NCI-H187 (cell line): ENCODE data around the gene ELP4.
"Not testable (repeated sequence)": the region's sequence is repeated elsewhere in the genome, so short reads cannot be mapped to it uniquely, and the experiment has no call there.

Experiments used
- DNase-seq, 2 experiments: peaks; one replicate each; lab custom pipeline; 2025; lab: John Stamatoyannopoulos, UW

ELP4 gene

GRCh38 chr11:31645747-31646146, 136.2 kb downstream of the ELP4 start:
- DNase-seq, result no peak

DNA sequence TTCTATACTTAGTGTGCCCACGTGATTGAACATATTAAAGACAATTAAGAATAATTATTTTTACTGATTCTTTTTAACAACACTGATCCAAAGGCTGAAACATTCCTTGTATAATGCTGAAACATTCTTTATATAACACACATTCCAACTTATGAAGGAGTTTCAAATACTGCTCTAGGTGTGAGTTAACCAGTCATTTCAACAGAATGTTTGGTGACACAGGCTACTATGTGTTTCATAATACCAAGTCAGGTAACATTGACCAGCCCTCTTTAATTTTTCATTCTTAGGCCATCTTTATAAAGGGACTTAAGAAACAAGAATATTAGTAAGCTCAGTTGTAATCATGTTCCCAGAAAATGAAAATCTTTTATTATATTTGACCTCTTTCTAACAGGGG, 136.6 kb downstream of the ELP4 start:
- no peak for DNase-seq

DNA sequence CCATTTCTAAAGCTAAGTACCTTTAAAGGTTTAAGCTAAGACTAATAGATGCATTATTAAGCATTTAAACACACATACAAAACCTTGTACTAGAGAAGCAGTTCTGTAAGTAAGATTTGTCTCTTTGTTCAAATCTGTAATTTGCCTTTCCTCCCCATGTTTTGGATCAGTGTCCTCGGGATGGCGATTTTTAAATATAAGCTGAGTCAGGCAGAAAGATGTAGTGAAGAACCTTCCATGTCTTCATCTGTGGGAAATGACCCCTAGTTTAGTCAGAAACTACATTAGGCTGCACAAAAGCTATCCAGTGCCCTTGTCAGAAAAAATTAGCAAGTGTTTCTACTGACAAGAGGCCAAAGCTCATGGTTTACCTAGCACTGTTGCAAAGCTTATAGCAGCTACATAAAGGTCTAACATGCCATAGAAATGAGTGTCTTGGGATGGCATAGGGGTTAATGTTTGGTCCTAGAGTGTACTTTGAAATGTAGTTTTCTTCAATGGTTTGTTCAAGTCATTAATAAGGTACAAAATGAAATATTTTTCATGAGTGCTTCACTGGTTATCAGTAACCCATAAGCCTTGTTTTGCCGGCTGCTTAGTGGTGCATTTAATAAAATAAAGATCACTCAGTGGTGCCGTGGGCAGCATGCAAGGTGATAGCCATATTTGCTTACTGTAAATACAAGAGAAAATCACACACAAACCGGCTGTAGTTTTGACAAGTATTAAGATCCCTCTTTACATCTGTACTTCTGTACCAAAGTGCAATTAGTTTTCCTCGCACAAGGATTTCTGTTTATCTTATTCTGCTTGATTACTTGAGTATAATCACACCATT, 139.8 kb downstream of the ELP4 start:
- no peak for DNase-seq

DNA sequence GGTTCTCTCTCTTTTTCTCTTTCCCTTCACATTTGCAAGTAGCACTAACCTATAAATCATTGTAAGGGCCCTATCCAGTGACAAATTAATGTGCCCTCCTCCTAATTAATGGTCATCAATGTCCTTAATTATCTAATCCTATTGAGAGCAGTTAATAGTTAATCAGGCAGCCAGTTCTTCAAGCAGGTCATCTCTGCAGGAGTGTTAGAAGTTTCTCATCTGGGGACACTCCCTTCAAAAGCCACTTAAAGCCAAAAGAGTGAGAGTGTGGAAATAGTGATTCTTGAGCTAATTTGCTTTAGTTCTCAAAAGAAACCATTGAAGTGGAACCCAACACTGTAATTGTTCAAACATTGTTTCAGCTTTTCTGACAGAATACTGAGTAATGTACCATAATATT, 141.6 kb downstream of the ELP4 start:
- DNase-seq, result no peak

- no peak for DNase-seq
Observed at GRCh38 chr11:31651822-31652221, 142.3 kb downstream of the ELP4 start.

- DNase-seq, result no peak
Observed at GRCh38 chr11:31652528-31652927, 143.0 kb downstream of the ELP4 start.

- DNase-seq, result no peak
Observed at GRCh38 chr11:31655483-31655882, 145.9 kb downstream of the ELP4 start.

GRCh38 chr11:31656051-31656450, 146.5 kb downstream of the ELP4 start:
- no peak for DNase-seq

- DNase-seq, result no peak
Observed at GRCh38 chr11:31657091-31657490, 147.5 kb downstream of the ELP4 start.

DNA sequence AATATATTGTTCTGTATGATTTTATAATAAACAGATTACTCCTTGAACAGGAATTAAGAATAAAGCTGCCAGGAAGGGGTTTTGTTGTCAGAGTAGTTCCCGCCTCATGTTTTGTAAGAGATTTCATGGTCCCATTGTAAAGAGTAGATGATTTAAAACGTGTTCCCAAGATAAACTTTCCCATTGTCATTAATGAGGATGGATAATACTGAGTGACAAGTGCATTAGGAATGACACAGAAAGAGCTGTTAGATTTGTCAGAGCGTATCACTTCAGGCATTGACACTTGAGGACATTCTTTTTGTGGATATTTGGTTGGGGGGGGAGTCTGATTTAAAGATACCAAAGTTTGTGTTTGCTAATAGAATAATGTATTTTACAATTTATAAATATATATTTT, 154.6 kb downstream of the ELP4 start:
- no peak for DNase-seq

GRCh38 chr11:31664954-31665353, 155.4 kb downstream of the ELP4 start:
- DNase-seq, result no peak

DNA sequence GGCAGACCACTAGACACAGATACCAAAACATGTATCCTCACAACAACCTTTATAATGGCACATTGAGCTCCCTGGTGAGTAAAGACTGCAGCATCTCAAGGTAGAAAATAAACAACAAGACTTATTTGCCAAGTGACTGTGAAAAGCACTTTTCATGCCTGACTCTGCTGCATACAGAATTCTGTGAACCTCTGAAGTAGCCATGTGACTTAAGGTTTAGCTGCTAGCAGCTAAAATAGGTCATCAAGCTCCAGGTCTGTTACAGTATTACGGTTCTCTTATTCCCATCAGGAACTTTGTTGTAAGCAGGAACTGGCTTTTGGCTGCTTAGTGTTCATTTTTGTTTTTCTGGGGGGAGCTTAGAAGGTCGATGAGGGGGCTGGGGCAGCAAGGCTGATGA, 162.1 kb downstream of the ELP4 start:
- DNase-seq, result no peak

DNA sequence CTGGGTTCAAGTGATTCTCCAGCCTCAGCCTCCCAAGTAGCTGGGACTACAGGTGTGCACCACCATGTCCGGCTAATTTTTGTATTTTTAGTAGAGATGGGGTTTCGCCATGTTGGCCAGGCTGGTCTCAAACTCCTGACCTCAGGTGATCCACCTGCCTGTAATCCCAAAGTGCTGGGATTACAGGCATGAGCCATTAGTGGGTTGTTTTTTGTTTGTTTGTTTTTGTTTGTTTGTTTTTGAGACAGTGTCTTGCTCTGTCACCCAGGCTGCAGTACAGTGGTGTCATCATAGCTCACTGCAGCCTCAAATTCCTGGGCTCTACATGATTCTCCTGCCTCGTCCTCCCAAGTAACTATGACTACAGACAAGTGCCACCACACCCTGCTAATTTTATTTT, 163.5 kb downstream of the ELP4 start:
- DNase-seq, result not testable (repeated sequence)

- DNase-seq, result no peak
Observed at GRCh38 chr11:31676280-31676982, 166.9 kb downstream of the ELP4 start.

DNA sequence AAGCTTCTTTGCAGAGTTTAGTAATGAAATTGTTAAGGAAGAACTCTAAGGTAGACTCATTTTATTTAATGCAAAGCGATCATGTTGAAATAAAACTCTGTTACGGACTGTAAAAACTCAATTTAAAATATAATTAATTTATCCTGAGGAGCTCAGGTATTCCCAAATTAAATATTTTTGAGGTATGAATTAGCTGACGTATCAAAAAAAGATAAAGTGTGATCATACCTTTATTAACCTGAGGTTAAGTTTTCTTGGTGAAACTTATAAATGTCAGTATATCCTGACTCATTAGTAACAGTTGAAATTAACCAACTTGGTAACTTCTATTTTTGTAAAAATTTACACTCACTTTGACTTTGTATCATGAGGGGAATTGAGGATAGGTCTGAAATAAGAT, 171.2 kb downstream of the ELP4 start:
- DNase-seq, result no peak

DNA sequence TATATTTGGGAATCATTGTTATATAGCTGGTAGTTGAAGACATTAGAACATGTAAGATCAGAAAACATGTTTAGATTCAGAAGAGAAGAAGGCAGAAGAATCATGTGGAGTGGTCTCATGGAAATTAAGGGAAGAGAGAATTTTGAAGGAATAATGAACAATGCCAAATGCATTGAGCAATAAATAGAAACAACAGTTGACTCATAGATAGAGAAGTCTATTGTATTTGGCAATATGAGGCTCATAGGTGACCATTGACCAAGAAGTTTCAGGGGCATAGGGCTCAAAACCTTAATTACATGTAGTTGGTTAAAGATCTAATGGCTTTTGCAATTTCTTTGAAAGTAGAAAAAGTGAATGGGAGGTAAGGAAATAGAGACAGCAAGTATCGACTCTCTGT, 177.7 kb downstream of the ELP4 start:
- DNase-seq, result no peak

DNA sequence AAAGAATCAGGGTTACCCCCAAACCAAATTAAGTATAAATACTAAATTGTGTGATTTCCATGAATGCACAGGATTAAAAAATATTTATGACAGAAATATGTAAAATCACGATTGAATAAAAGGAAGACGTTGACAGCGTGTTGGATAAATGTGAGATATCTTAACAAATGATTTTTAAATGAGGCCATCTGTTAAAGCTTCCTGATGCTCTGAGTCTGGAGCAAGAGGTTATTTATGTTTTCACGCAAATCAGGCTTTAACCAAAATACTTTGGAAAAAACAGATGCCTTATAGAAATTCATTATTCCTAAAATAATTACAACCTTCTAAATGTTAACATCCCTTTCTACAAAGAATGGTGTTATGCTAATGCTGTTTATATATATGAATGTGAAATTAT, 178.3 kb downstream of the ELP4 start:
- DNase-seq, result no peak

DNA sequence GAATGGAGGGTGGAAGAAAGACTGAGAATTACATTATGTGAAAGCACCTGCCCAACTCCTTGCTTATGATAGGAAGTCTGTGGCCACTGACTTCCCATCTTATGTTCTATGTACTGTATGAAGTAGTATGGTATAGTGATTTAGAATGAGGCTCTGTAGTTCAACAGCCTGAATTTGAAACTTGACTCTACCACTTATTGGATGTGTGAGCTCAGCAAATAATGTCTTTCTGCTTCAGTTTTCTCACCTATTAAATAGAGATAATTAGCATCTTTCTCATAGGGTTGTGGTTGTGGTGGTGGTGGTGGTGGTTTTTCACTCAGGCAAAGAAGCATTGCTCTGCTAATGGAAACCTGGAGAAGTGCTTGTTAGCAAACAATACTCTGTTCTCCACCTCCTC, 180.0 kb downstream of the ELP4 start:
- no peak for DNase-seq

- DNase-seq, result no peak
Observed at GRCh38 chr11:31690041-31690440, 180.5 kb downstream of the ELP4 start.

GRCh38 chr11:31690516-31690915, 180.9 kb downstream of the ELP4 start:
- no peak for DNase-seq

DNA sequence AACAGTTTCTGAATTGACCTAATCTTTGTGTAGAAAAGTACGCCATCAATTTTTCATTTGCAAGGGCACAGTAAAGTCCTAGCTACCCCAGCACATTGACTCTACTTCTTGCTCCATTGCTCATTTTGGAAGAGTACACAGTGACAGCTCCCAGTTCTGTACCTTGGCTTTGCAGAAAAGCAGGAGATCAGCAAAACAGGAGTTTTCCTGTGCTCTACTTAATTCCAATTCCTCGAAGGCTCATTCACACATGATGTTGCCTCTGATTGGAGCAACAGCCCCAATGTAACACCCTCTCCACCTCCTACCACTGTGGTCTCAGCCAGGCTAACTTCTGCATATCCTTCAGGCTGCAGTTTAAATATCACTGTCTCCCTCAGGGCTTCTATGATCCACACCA, 182.9 kb downstream of the ELP4 start:
- DNase-seq, result no peak

- not testable (repeated sequence) for DNase-seq
Observed at GRCh38 chr11:31697049-31697448, 187.5 kb downstream of the ELP4 start.

DNA sequence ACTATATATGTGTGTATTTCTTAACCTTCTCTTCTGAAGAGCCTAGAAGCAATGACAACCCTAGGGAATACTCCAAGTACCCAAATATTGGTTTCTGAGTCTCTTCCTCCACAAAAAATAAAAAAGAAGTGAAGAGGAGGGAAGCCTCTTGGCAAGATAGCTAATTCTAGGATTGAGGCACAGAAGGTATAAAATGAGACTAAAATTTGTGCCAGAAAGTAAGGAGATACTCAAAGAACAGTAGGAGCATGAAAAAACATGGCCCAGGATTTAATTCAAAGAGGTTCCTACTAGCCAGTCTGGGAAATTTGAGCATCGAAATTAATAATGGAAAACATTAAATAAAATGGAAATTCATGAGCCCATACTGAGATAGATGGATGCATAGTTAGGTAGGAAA, 189.5 kb downstream of the ELP4 start:
- DNase-seq, result no peak

- peak in 1 of 2 experiments; percentile 41 for DNase-seq
Observed at GRCh38 chr11:31702966-31703365, 193.4 kb downstream of the ELP4 start.
